SH-SY5Y (cell line): ENCODE measurements around the gene TAX1BP3.

Experiments
- GATA2 ChIP-seq: IDR thresholded peaks from 2 replicates; pipeline ENCODE4 v1.6.1; 2011; ENCODE audit warnings: mild to moderate bottlenecking, low read depth, low read length
- GATA3 ChIP-seq: IDR thresholded peaks from 2 replicates; pipeline ENCODE4 v1.6.1; 2011; ENCODE audit warnings: low read depth, mild to moderate bottlenecking, low read length, moderate library complexity

TAX1BP3 gene

DNA sequence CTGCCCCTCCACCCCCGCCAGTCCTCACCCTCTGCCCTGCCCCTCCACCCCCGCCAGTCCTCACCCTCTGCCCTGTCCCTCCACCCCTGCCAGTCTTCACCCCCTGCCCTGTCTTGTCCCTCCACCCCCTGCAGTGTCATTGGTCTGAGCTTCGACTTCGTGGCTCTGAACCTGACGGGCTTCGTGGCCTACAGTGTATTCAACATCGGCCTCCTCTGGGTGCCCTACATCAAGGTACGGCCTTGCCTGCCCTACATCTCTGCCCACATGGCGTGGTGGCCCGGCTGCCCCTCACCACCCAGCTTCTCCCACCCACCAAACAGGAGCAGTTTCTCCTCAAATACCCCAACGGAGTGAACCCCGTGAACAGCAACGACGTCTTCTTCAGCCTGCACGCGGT lies 12.0 kb downstream of the TAX1BP3 start:
- TF ChIP-seq GATA2, result no peak
- no peak for TF ChIP-seq GATA3

DNA sequence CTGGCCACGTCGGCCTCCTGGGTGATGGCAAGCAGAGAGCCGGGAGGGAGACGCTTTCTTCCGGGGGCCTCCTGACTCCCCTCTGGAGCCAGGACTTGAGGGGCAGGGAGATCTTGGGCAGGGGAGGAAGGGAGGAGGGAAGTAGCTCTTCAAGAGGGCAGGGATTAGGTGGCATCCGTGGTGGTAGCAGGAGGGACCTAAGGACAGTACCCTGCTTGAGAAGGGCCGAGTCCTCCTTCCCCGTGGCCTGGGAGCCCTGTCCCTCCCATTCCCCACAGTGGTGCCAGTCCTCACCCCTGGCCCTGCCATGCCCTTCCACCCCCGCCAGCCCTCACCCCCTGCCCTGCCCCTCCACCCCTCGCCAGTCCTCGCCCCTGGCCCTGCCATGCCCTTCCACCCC lies 12.6 kb downstream of the TAX1BP3 start:
- TF ChIP-seq GATA3, result no peak
- no peak for TF ChIP-seq GATA2

DNA sequence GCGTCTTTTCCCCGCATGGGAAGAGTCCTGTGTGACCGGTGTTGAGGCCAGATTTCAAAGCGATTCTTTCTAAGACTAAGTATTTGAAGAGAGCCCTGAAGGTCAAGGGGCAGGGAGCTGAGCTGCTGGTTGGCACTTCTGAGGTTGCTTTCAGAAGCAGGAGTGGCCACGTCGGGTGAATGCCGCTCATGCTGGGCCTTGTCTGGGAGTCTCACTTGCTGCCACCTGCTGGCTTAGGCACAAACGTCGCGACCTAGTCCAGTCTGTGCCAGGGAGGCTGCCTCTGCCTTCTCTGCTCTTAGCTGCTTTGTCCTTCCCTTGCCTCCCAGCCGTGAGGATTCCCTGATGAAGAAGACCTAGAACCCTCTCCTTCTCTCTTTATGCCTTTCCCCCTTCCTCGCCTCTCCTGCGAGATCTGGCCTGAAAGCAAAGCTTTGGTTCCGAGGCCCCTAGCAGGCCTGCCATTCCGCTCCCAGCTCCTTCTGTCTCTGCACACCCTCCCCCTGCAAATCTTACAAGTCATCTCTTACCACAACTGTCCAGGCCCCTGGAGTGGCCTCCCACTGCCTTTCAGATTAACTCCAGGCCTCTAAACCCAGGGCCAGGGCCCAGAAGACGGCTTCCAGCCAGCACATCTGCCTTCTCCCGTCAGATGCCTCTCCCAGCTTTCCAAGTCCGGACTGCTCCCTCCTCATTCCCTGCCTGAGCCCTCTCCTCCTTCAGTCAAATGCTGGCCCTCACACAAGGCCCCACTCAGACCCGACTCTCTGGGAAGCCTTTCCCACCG lies 20.4 kb downstream of the TAX1BP3 start:
- no peak for TF ChIP-seq GATA3
- no peak for TF ChIP-seq GATA2

DNA sequence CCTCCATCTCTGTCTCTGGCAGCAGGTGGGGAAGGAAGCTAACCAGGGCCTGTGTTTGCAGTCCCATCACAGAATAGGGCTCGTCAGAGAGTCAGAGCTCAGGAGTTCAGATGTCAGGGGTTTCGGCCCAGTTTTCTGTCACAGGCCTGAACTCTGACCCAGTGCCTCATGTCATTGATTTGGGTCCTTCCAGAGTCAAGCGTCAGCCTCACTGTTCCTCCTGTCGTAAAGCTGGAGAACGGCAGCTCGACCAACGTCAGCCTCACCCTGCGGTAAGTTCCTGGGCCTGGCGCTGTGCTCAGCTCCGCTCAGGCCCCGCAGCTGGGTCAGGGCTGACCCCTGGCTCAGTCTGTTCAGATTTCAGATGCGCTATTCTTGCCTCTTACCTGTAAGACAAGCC lies 21.1 kb downstream of the TAX1BP3 start:
- TF ChIP-seq GATA2 (no peak), GATA3 (no peak)

DNA sequence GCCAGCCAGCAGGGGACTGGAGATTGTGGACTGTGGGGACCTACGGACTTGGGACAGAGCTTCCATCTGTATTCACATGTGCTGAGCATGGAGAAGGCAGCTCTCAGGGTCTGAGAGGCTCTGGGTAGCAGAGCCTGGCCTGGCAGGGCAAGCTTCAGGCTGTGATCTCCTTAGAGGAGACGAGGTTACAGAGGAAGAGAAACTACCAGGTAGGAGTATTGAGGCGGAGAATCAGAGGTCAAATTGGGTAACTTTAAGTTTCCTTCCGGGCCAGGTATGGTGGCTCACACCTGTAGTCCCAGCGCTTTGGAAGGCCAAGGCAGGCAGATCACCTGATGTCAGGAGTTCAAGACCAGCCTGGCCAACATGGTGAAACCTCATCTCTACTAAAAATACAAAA lies 23.1 kb downstream of the TAX1BP3 start:
- no peak for TF ChIP-seq GATA2
- no peak for TF ChIP-seq GATA3

DNA sequence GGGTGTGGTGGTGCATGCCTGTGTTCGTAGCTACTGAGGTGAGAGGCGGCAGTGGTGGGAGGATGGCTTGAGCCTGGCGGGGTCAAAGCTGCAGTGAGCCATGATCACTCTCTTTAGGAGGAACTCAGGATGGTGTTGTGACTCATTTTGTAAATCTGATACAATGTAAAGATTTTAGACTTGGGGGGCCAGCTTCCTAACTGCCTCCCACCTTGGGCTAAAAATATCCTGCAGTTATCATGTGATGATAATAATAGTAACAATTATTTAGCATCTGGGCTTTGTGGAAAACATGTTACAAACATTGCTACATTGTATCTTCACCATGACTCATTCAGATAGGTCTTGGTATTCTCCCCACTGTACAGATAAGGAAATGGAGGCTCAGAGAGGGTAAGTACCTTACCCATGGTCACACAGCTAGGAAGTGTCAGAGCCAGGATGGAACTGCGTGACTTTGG lies 24.5 kb downstream of the TAX1BP3 start:
- TF ChIP-seq GATA3, result no peak
- no peak for TF ChIP-seq GATA2

DNA sequence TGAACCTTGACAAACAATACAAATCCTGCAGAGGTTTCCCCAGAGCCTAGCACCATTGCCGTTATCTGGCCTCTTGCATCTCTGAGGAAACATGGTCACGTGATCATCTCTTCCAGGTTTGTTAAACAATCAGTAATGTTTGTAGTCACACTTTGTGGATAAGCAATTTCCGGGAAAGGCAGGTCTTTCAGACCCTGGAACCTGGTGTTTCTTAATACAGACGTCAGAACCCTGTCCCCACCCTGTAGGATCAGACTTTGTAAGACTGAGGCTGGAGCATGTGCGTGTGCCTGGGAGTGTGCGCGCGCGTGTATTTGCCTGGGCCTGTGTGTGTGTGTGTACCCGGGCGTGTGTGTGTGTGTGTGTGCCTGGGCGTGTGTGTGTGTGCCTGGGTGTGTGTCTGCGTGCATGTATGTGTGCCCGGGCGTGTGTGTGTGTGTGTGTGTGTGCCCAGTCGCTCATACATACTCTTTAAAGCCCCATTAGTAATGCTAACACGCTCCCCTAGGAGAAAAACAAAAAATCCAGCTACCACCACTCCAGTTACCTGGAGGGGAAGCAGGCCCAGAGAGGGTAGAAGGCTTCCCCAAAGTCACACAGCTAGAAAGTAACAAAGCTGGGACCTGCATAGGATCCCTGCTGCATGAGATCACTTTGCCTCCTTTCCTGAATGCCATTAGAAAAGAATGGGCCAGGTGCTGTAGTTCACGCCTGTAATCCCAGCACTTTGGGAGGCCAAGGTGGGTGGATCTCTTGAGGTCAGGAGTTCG lies 26.5 kb downstream of the TAX1BP3 start:
- TF ChIP-seq GATA3 (no peak), GATA2 (no peak)

DNA sequence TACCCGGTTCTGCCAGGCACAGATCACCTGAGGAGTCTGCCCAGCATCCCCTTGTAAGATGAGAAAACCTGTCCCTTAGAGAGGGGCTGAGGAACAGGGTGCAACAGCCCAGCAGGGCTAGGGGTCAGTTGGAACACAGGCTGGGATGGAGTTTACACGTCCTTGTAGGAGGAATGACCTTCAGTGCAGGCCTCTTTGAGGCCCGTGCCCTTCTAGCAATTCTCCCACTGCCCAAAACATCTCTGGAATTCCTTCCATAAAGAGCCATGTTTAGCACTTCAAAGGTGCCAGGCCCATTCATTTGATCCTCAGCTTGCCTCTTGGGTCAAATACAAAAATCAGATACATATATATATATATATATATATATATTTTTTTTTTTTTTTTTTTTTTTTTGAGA lies 27.4 kb downstream of the TAX1BP3 start:
- TF ChIP-seq GATA2, result no peak
- TF ChIP-seq GATA3, result no peak

DNA sequence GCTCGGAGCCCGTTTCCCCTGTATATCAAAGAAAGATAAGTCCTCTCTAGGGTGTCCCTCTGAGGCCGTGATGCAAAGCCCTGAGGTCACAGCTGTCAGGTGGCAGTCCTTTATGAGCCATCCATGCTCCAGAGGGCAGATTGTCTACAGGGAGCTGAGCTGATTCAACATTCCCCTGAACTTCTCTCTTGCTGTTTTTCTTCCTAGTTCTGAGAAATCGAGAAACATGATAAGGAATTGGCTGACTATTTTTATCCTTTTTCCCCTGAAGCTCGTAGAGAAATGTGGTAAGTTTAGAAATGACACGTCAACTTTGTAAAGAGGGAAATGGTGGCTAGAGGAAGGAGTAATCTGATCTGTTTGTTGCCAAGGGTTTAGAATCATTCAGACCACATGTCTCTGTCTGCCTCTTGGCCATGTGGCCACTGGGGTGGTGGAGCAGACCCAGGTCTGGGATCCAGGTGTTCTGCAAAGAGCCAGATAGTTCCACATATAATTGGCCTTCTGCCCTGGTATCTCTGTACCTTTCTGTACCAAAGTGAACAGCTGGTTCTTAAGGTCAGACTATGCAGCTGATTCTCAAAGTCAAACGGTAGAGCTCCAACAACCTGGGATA lies 28.3 kb downstream of the TAX1BP3 start:
- TF ChIP-seq GATA2 (no peak), GATA3 (no peak)

DNA sequence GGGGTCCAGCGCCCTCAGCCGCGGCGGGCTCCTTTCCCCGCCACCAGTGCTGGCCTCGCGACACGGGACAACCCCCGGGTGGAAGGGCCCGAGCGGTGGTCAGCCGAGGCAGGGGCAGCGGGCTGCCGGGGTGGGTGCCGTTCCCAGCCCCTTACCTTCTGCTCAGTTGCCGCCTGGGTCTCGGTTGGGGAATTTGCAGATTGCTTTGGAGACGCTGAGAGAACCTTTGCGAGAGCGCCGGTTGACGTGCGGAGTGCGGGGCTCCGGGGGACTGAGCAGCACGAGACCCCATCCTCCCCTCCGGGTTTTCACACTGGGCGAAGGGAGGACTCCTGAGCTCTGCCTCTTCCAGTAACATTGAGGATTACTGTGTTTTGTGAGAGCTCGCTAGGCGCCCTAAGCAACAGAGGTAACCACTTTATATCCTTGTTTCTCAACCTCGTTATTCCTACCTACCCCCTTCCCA lies 31.4 kb downstream of the TAX1BP3 start:
- TF ChIP-seq GATA3 (no peak), GATA2 (no peak)

DNA sequence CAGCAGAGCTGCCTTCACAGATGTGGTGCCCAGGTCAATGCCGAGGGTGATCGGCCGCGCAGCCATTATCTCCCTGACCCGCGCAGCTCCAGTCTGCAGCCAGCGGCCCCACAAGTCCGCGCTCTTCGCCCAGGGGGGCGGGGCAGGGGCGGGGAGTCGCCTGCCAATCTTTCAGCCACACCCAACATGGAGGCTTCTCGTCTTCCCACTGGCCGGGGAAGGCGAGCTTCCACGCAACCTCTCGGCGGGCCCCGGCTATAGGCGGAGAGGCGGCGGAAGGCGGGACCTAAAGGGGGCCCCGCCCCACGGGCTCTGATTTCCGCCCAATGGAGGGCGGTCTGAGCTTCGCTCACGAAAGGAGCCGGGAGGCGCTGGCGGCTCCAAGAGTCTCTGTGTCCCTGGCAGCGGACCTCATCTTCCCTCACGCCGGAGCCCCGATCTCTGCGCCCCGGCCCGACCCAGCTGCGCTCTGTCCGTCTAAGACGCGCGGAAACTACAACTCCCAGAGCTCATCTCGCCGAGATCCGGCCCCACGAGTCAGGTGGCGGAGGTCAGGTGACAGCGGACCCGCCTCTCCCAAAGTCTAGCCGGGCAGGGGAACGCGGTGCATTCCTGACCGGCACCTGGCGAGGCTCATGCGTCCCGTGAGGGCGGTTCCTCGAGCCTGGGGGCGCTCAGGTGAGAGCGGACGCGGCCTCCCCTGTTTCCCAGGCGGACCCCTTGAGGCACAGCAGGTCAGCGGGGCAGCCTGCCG lies 32.0 kb downstream of the TAX1BP3 start, which contains the start of the genes CTNS and SHPK:
Gene CTNS, plus strand, starts transcription at position 607 of the 754 bp plus-strand sequence. CDS start 3,447 bp downstream, outside the sequence.
Gene SHPK, minus strand, starts transcription at position 97 of the 754 bp plus-strand sequence. Its CDS starts 31 bp downstream, at position 66.
- TF ChIP-seq GATA2, result no peak
- TF ChIP-seq GATA3, result no peak

DNA sequence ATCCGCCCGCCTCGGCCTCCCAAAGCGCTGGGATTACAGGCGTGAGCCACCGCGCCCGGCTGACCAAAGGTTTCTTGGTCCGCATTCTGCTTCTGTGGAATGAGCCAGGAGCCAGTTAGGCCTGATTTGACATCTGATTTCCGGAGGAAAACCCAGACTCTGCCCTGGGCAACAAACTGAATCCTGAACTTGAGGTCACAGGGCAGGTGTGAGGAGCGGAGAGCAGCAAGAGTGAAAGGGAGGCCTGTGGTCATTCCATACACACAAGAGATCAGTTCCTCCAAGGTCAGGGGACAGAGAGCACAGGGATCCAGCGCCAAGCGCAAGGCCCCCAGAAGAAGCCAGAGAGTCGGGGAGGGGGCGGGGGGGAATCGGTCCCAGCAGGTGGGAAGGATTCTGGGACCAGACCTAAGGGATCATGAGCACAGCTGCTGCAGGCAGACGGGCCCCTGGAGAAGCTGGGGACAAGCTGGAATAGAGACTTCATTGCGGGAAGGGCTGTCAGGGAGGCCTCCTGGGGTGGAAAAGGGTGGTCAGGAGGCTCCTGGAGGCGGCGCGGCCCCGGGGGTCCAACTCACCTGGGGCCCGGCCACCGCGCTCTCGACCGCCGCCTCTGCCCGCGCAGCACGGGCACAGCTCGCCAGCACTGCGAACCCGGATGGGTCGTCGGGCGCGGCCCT lies 32.8 kb downstream of the TAX1BP3 start:
- no peak for TF ChIP-seq GATA3
- no peak for TF ChIP-seq GATA2

DNA sequence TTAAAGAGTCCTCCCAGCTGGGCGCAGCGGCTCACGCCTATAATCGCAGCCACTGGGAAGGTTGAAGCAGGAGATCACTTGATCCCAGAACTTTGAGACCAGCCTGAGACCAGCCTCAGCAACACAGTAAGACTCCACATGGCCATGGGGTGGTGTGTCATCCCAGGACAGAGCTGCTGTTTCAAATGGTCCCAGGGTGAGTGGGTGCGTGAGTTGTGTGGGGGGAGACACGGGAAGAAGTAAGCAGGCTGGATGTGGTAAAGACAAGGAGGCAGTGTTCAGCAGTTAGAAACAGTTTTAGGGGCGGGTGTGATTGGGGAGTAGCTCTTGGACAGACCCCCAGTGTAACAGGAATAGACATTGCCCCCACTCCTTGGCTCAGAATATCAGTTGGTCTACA lies 36.1 kb downstream of the TAX1BP3 start:
- no peak for TF ChIP-seq GATA3
- TF ChIP-seq GATA2, result no peak

DNA sequence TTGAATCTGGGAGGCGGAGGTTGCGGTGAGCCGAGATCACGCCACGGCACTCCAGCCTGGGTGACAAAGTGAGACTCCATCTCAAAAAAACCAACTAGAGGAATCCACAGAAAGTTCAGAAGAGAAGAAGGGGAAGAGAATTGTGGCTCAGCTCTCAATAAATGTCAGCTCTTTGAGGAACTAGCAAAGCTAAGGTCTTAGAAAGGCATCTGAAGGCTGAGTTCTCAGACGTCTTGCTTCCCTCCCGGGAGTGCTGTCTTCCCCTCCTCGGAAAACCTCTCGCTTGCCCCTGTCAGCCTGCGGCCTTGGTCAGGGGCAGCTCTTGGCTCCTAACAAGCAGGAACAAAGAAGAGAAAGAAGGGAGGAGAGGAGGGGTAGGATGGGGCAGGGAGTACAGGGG lies 37.6 kb downstream of the TAX1BP3 start:
- TF ChIP-seq GATA3, result no peak
- no peak for TF ChIP-seq GATA2
